ENCODE measurements around the gene RAD52. TPM values are rescaled to one million over a fixed set of nuclear protein-coding genes. Genes with fewer than 3 reads are reported as not detected.

The RAD52 gene
- polyA plus RNA-seq, 1 donor from 2014 or later: 25.5 TPM

DNA sequence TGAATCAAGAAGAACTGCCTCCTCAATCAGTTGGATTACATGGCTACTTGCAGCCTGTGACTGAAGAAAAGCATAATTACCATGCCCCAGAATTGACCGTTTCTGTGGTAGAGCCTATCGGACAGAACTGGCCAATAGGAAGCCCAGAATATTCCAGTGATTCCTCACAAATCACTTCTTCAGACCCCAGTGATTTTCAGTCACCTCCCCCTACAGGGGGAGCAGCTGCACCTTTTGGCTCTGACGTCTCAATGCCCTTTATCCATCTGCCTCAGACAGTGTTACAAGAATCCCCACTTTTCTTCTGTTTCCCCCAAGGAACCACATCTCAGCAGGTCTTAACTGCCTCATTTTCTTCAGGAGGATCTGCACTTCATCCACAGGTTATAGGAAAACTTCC lies 80.8 kb downstream of the RAD52 start:
- no peaks in the 10 kb centered on the region for H3F3A ChIP-seq (ENCODE audit: insufficient read depth, low read length, poor library complexity, severe bottlenecking)
- no peak for TF ChIP-seq EZH2 (IDR thresholded peaks at IDR 0.05; ENCODE audit: borderline replicate concordance, insufficient read depth, low read length, poor library complexity, severe bottlenecking)
- no peak for TF ChIP-seq POLR2AphosphoS5 (IDR thresholded peaks at IDR 0.05)
- TF ChIP-seq RAD21 (conservative IDR thresholded peaks at IDR 0.05): no peak
- TF ChIP-seq SMC3 (conservative IDR thresholded peaks at IDR 0.05; ENCODE audit: poor library complexity): no peak
- TF ChIP-seq TAF1 (IDR thresholded peaks at IDR 0.05; ENCODE audit: low read depth): no peak
- TF ChIP-seq, protein P1, sequence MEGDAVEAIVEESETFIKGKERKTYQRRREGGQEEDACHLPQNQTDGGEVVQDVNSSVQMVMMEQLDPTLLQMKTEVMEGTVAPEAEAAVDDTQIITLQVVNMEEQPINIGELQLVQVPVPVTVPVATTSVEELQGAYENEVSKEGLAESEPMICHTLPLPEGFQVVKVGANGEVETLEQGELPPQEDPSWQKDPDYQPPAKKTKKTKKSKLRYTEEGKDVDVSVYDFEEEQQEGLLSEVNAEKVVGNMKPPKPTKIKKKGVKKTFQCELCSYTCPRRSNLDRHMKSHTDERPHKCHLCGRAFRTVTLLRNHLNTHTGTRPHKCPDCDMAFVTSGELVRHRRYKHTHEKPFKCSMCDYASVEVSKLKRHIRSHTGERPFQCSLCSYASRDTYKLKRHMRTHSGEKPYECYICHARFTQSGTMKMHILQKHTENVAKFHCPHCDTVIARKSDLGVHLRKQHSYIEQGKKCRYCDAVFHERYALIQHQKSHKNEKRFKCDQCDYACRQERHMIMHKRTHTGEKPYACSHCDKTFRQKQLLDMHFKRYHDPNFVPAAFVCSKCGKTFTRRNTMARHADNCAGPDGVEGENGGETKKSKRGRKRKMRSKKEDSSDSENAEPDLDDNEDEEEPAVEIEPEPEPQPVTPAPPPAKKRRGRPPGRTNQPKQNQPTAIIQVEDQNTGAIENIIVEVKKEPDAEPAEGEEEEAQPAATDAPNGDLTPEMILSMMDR (IDR thresholded peaks at IDR 0.05; ENCODE audit: poor library complexity, severe bottlenecking): no peak
- TF ChIP-seq EP300 (conservative IDR thresholded peaks at IDR 0.05; ENCODE audit: poor library complexity, severe bottlenecking): no peak
- TF ChIP-seq MXI1 (conservative IDR thresholded peaks at IDR 0.05; ENCODE audit: poor library complexity, severe bottlenecking): no peak
- H4K20me1 ChIP-seq (ENCODE audit: insufficient read depth): no peaks in the 10 kb centered on the region
- no peak overlapping the region for H3K9ac ChIP-seq (ENCODE audit: low read length)
- H3K36me3 ChIP-seq (ENCODE audit: insufficient read depth, low read length): peaks cover 7% of the 10 kb centered on the region
- no peak overlapping the region for H3K4me2 ChIP-seq (ENCODE audit: low read length)
- no peaks in the 10 kb centered on the region for H3K27me3 ChIP-seq (ENCODE audit: insufficient read depth, low read depth, low read length)
- no peaks in the 10 kb centered on the region for H3K79me2 ChIP-seq (replicated peaks; ENCODE audit: insufficient read depth, low read length)
- H3K9me2 ChIP-seq (ENCODE audit: insufficient read depth, low read length): no peaks in the 10 kb centered on the region
- H3K27ac ChIP-seq (ENCODE audit: low read length): no peak overlapping the region
- no peak overlapping the region for H2AFZ ChIP-seq (ENCODE audit: low read depth, low read length)
- no peaks in the 10 kb centered on the region for H3K9me3 ChIP-seq (ENCODE audit: low read length)
- H3K4me3 ChIP-seq (ENCODE audit: low read length): no peak overlapping the region

DNA sequence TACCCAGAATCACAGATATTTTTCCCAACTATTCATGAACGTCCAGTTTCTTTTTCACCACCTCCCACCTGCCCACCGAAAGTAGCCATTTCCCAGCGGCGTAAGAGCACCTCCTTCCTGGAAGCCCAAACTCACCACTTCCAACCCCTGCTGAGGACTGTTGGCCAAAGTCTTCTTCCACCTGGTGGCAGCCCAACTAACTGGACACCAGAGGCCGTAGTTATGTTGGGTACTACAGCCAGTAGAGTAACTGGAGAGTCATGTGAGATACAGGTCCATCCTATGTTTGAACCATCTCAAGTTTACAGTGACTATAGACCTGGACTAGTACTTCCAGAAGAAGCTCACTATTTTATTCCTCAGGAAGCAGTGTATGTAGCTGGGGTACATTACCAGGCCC lies 81.6 kb downstream of the RAD52 start:
- Histone ChIP-seq H3K9me3 (ENCODE audit: low read length) (no peaks in the 10 kb centered on the region), H2AFZ (ENCODE audit: low read depth, low read length) (no peak overlapping the region), H3K36me3 (ENCODE audit: insufficient read depth, low read length) (peaks cover 7% of the 10 kb centered on the region), H3K27ac (ENCODE audit: low read length) (no peak overlapping the region), H3K4me2 (ENCODE audit: low read length) (no peak overlapping the region), H4K20me1 (ENCODE audit: insufficient read depth) (no peaks in the 10 kb centered on the region), H3K79me2 (replicated peaks; ENCODE audit: insufficient read depth, low read length) (no peaks in the 10 kb centered on the region), H3K9me2 (ENCODE audit: insufficient read depth, low read length) (no peaks in the 10 kb centered on the region), H3K9ac (ENCODE audit: low read length) (no peak overlapping the region), H3K27me3 (ENCODE audit: insufficient read depth, low read depth, low read length) (no peaks in the 10 kb centered on the region), H3K4me3 (ENCODE audit: low read length) (no peak overlapping the region), H3F3A (ENCODE audit: insufficient read depth, low read length, poor library complexity, severe bottlenecking) (no peaks in the 10 kb centered on the region)
- TF ChIP-seq TAF1 (IDR thresholded peaks at IDR 0.05; ENCODE audit: low read depth): no peak
- TF ChIP-seq POLR2AphosphoS5 (IDR thresholded peaks at IDR 0.05): no peak
- TF ChIP-seq EP300 (conservative IDR thresholded peaks at IDR 0.05; ENCODE audit: poor library complexity, severe bottlenecking): no peak
- no peak for TF ChIP-seq RAD21 (conservative IDR thresholded peaks at IDR 0.05)
- TF ChIP-seq, protein P1 (IDR thresholded peaks at IDR 0.05; ENCODE audit: poor library complexity, severe bottlenecking): no peak
- TF ChIP-seq, protein P2, sequence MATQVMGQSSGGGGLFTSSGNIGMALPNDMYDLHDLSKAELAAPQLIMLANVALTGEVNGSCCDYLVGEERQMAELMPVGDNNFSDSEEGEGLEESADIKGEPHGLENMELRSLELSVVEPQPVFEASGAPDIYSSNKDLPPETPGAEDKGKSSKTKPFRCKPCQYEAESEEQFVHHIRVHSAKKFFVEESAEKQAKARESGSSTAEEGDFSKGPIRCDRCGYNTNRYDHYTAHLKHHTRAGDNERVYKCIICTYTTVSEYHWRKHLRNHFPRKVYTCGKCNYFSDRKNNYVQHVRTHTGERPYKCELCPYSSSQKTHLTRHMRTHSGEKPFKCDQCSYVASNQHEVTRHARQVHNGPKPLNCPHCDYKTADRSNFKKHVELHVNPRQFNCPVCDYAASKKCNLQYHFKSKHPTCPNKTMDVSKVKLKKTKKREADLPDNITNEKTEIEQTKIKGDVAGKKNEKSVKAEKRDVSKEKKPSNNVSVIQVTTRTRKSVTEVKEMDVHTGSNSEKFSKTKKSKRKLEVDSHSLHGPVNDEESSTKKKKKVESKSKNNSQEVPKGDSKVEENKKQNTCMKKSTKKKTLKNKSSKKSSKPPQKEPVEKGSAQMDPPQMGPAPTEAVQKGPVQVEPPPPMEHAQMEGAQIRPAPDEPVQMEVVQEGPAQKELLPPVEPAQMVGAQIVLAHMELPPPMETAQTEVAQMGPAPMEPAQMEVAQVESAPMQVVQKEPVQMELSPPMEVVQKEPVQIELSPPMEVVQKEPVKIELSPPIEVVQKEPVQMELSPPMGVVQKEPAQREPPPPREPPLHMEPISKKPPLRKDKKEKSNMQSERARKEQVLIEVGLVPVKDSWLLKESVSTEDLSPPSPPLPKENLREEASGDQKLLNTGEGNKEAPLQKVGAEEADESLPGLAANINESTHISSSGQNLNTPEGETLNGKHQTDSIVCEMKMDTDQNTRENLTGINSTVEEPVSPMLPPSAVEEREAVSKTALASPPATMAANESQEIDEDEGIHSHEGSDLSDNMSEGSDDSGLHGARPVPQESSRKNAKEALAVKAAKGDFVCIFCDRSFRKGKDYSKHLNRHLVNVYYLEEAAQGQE (IDR thresholded peaks at IDR 0.05; ENCODE audit: borderline replicate concordance): no peak
- no peak for TF ChIP-seq EZH2 (IDR thresholded peaks at IDR 0.05; ENCODE audit: borderline replicate concordance, insufficient read depth, low read length, poor library complexity, severe bottlenecking)
- TF ChIP-seq SMC3 (conservative IDR thresholded peaks at IDR 0.05; ENCODE audit: poor library complexity): no peak
- no peak for TF ChIP-seq MXI1 (conservative IDR thresholded peaks at IDR 0.05; ENCODE audit: poor library complexity, severe bottlenecking)

Data from neural cell (in vitro differentiated cells).